ENCODE results near the gene ZNF76.

Gene ZNF76

GRCh38 chr6:35238843-35239289, 20.7 kb upstream of the ZNF76 start:
- DNase-seq: no peak

- no peak for DNase-seq
Measured at GRCh38 chr6:35239581-35239980, 20.0 kb upstream of the ZNF76 start.

DNA sequence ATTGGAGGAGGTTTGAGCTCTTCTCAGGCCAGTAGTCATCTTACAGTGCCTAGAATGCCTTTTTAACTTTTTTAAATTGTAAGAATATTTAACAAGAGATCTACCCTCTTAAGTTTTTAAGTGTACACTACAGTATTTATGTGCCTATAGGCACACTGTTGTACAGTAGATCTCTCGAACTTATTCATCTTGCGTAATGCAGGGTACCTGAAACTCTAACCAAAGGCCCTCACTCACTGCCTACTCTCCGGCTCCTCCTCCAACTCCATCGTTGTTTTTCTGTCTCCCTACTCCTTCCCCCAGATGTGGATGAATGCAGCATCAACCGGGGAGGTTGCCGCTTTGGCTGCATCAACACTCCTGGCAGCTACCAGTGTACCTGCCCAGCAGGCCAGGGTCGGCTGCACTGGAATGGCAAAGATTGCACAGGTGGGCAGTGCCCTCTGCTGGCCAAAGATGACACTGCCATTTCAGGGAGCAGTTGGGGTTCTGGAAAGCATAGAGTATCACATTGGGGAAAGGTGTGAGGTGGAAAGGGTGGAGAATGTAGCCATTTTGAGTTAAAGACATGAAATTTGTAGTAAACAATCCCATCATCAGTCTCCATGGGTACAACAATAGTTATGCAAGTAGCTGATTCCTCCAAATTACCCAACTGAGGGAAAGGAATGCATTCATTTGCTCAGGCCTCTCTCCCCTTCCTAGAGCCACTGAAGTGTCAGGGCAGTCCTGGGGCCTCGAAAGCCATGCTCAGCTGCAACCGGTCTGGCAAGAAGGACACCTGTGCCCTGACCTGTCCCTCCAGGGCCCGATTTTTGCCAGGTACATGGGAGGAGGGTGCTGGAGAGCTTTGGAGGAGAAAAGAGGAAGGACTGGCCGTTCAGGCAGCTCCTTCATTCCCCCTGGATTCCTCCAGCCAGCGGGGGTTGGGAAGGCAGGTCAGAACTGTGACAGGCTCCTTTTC, 18.4 kb upstream of the ZNF76 start:
- DNase-seq: peak in 1 of 2 experiments; percentile 45

DNA sequence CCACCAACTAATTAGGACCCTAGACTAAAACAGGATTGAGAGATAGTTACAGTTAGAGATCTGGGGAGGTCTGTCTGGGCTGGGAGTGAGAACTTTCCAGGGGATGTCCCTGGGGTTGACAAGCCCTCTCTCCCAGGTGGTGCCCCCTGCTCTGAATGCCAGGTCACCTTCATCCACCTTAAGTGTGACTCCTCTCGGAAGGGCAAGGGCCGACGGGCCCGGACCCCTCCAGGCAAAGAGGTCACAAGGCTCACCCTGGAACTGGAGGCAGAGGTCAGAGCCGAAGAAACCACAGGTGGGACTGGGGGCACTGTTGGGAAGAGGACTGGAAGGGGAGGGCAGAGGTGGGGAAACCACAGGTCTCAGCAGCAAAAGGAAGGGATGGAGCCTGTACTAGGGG, 17.0 kb upstream of the ZNF76 start:
- no peak for DNase-seq

GRCh38 chr6:35242906-35243305, 16.6 kb upstream of the ZNF76 start:
- no peak for DNase-seq

GRCh38 chr6:35243386-35243958, 16.1 kb upstream of the ZNF76 start:
- DNase-seq: no peak

DNA sequence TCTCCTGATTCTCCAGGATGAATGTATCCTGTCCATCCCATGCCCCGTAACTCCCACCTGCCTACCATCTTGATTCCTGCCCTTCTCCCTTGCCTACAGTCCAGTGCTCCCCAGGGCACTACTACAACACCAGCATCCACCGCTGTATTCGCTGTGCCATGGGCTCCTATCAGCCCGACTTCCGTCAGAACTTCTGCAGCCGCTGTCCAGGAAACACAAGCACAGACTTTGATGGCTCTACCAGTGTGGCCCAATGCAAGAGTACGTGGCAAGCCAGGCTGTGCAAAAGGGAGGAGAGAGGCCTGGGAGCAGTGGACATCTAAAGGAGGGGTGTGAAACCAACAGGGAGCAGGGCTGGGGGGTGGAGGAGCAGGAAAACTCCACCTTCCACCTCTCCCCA, 15.0 kb upstream of the ZNF76 start:
- DNase-seq: no peak

DNA sequence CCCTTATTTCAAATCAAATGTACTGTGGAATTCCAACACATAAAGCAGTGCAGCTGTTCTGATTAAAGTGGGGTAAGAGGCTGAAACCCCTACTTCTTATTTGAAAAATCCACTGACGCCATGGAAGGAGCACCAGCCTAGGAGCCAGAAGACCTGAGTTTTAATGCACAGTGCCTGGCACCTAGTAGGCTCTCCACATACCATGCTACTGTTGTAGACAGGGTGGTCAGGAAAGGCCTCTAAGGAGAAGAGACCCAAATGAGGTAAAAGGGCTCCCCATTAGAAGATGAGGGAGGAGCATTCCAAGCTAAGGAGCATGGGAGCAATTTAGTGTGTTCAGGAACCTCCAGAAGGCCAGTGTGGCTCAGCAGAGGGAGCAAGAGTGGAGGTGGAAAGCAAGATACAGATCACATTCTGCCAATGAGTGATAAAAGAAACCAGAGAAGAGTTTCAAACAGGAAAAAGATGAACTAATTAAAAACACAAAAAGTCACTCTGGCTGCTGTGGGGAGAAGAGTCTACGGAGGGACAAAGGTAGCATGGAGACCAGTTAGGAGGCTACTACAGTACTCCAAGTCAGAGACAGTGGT, 11.8 kb upstream of the ZNF76 start:
- no peak for DNase-seq

DNA sequence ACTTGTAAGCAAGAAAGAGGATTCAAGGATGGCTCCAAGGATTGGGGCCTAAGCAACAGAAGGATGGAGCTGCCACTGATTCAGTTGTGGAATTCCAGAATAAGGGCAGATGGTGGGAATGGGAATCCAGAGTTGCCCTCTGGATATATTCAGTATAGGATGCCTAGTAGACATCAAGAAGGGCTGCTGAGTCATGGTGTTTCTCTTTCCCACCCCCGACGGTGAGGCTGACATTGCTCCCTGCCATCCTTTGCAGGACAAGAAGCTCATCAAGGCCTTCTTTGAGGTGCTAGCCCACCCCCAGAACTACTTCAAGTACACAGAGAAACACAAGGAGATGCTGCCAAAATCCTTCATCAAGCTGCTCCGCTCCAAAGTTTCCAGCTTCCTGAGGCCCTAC, 11.2 kb upstream of the ZNF76 start:
- no peak for DNase-seq

DNA sequence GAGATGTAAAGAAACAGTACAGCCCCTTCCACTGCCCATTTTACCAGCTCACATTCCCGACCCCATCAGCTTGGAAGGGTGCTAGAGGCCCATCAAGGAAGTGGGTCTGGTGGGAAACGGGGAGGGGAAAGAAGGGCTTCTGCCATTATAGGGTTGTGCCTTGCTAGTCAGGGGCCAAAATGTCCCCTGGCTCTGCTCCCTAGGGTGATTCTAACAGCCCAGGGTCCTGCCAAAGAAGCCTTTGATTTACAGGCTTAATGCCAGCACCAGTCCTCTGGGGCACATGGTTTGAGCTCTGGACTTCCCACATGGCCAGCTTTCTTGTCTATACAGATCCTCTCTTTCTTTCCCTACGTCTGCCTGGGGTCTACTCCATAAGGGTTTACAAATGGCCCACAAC, 10.6 kb upstream of the ZNF76 start:
- DNase-seq: no peak

DNA sequence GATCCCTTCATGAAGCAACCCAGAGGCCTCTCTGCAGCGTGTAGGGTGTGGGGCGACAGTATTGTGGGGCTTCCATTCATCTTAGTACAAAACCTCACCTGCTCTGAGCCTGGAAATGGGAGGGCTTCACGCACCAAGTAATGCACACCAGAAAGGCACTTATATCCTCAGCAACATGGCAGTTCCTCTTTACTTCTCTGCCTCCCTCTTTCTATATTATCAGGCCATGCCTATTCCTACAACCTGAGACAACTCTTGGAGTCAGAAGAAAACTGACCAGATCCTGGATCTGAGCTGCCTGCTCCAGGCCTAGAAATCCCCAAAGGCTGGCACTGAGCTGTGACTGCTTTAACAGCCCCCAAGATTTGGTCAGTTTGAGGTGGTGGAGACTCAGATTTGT, 7.6 kb upstream of the ZNF76 start:
- no peak for DNase-seq

- DNase-seq: no peak
Measured at GRCh38 chr6:35253249-35253648, 6.3 kb upstream of the ZNF76 start.

GRCh38 chr6:35258336-35258735, 1.2 kb upstream of the ZNF76 start:
- DNase-seq: no peak

- DNase-seq: peak; percentile 16 to 71
Measured at GRCh38 chr6:35258858-35259193, 709 bp upstream of the ZNF76 start.

DNA sequence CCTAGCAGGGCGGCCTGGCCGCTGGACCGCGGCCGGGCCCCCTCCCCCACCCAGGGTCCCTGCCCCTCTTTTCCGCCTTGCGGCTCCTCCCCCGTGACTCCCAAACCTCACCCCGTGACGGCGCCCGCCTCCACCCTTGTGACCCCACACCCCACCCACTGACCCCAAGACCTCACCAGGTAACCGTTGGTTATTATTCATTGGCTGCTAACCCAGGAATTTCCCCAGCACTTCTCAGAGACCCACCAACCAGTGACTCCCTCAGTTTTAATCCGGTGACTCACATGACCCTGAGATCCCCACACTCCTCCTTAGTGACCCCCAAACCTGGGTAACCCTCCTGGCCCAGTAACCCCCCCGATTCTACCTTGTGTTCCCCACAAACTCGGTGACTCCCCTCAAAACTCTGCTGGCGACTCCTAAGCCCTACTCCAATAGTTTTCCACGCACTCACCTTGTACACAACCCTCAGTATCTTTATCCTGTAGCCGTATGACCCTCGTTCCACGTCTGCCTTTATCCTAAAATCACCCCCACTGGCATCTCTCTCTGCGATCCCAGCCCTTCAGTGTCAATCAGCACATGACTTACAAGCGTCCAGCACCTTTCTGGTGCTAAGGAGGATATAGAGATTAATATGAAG, 534 bp downstream of the ZNF76 start:
- peak; percentile 28 to 61 for DNase-seq

DNA sequence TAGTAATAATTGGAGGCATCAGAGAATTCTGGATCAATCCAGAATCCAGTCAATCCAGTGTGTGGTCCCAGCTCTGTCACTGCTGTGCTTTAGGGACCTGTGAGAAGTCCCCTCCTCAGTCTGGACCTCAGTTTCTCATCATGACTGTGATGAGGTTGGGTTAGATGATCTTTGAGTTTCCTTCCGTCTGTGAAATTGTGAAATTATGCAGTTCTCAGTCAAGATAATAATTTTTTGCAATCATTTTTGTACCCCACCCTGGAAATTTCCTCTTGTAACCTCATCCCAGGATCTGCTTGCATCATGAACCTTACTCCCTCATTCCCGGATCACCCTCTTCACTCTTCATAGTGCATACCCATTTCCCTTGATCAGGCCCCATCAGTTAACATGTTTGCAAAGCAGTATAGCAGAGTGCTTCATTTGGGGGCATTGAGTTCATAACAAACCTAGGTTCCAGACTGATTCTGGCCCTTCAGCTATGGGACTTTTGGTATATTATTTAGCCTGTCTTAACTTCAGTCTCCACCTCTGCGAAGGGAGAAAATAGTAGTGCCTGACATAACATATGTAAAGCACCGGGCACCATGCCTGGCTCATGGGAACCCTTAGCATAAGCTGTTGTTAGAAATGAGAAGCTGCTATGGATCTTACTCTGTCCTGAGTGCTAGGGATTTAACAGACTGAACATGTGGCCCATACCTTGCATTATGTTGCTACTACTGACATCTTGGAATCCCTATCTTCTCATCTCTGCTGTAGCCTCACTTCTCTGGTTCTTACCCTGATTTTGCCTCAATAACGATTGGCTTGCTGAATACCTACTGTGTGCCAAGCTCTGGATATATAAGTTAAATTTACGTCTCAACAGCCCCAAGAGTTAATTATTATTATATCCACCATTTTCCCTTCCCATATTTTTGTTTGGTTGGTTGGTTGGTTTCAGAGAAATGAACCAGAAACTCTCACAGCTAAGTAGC, 1.3 kb downstream of the ZNF76 start:
- no peak for DNase-seq

GRCh38 chr6:35262596-35262995, 3.1 kb downstream of the ZNF76 start:
- peak in 1 of 2 experiments; percentile 24 for DNase-seq

DNA sequence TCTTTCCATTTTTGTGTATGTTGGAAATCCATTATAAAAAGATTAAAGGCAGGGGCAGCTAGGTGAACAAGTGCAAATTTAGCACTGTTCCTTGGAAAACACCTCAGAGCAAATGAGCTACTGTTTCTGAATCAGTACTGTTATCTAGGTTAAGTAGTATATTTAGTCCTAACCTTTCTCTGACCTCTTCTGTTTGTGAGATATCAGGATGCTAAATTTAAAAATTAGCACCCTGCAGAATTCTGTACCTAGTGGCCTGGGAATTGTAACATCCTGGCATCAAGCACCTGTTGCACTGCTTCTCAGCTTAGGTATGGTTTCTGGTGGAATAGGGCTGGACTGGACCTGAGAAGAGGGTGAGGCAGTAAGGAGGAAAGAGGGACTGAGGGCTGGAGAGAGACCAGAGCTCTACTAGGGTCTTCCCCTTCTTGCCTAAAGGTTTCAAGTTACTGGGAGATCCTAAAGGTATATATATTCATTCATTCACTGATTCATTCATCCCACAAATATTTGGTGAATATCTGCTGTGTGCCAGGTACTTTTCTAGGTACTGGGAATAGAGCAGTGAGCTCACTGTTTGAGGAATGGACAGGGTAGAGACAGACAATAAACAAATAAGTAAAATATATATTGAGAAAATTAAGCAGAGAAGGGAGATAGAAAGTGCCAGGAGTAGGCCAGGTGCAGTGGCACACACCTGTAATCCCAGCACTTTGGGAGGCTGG, 5.2 kb downstream of the ZNF76 start:
- no peak for DNase-seq

DNA sequence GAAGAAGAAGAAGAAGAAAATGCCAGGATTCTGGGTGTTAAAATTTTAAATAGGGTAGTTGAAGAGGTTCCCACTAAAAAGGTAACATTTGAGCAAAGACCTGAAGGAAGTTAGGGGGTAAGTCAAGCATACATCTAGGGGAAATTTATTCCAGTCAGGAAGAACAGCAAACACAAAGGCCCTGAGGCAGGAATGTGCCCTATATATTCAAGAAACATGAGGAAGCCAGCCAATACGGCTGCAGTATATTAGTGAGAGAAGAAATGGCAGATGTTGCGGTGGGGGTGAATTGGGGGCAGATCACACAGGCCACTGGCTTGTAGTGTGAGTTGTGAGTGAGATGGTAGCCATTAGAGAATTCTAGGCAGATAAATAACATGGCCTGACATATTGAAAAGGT, 6.0 kb downstream of the ZNF76 start:
- no peak for DNase-seq

- no peak for DNase-seq
Measured at GRCh38 chr6:35267446-35267845, 7.9 kb downstream of the ZNF76 start.

DNA sequence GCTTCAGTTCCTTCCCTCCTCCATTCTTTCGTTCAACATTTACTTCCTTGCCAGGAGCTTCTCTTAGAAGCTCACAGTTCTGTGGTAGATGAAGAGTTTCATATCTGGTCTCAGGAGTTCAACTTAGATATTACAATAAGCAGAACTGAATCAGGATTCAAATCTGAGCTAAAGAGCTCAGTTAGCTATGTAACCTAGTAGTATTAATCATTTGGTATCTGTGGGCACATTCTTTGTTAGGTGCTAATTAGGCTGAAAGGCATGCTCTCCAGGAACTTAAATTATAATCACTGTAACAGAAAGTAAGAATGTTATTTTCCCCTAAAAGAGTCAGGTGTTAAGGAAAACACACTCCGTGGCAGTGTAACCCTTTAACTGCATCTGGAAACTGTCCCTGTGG, 8.4 kb downstream of the ZNF76 start:
- no peak for DNase-seq

- DNase-seq: no peak
Measured at GRCh38 chr6:35272005-35272404, 12.5 kb downstream of the ZNF76 start.
